RPMI8226 (cell line): Measurements from ENCODE around the gene ZNF70.

ENCODE experiments used
- DNase-seq: peaks from one replicate; pipeline ENCODE4 v3.0.0-alpha.2; 2015

ZNF70 gene

GRCh38 chr22:23715806-23716375 is 35.0 kb downstream of the ZNF70 start:
- no peak for DNase-seq

DNA sequence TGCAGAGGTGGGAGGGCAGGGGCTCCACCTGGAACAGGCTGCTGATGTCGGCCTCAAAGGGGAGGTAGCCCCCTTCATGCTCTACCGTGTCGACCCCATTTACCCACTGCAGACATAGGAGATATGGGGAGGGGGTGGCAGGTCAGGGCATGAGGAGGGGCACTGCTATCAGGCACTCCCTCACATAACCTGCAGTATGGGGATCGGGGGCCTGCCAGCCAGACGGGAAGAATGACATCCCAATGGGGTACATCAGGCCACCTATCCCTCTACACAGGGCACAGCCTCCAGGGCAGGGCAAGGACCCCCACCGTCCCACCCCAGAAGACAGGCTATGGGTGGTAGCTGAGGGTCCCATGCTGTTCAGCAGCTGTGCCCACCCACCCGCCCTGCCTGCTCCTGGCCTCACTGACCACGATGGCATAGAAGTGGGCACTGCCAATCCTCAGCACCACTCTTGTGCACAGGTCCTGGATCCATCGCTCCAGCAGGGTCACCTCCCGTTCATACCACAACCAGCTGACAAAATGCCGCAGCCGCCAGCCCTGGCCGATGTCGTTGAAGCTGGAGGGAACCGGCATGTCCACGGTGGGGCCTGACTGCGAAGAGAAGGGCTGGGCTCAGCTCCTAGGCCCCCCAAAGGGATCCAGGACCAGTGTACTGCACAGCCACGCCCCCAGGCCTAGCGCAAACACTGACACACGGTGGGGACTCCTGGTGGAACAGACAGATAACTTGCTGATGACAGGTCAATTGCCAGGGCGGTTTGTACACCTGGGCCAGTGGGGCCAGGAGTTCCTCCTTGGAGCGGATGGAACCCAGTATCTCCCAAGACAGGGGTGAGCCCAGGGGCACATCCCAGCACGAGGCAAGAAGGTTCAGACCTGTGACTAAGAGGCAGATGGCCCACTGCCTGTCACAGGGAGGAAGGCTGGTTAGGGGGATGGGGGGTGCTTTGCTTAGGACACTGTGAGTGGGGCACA is 36.0 kb downstream of the ZNF70 start:
- DNase-seq = no peak

- no peak for DNase-seq
Observed at GRCh38 chr22:23713696-23714595, 37.0 kb downstream of the ZNF70 start.

DNA sequence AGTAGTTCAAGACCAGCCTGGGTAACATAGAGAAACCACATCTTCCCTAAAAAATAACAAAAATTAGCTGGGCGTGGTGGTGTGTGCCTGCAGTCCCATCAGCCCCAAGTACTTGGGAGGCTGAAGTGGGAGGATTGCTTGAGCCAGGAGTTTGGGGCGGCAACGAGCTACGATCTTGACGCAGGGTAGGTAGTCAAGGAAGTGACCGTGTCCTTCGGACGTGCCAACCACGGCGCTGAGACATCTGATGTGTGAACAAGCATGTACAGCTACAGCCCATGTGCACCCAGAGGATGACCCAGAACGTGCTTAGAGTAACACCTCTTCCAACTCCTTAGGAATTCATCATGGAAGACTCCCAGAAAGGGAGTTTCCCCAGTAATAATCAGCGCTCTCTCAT is 38.7 kb downstream of the ZNF70 start:
- DNase-seq = no peak

DNA sequence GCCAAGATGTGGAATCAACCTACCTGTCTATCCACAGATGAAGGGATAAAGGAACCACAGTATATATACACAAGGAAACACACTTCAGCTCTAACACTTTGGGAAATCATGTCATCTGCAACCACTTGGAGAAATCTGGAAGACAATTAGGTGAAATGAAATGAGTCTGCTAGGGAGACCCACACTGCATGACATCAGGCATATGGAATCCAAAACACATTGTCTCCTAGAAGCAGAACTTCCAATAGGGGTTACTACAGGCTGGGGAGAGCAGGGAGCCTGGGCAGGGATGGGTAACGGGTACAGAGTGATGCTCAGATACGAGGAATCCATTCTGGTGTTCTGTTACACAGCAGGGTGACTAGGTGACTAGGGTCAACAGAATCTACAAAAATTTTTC is 41.8 kb downstream of the ZNF70 start:
- no peak for DNase-seq

DNA sequence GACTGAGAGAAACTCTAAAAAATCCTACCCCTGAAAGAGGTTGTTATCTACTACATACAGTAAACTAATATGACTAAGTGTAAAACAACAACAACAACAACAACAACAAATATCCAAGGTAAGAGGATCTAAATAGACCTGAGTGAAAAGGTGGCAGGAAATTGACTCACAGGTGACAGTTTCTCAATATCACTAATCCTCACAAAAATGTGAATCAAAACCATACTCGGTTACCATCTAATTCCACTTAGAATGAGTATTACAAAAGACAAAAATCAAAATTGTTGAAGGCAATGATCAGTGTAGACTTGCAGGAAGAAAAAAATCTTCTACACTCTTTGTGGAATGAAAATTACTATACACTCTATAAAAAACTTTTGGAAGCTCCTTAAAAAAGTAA is 42.6 kb downstream of the ZNF70 start:
- DNase-seq = no peak

DNA sequence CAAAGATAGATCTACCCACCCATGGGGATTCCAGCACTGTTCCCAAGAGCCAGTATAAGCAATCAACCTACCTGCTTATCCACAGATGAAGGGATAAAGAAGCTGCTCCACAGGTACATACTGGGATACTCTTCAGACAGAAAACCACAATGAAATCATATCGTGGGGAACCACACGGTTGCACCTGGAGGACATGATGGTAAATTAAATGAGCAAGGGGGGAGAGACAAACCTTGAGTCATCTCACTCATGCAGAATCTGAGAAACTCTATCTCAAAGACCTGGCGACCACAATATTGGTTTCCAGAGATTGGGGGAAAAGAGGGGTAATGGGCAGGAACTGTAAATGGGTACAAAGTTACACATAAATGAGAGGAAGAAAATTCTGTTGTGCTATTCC is 45.6 kb downstream of the ZNF70 start:
- no peak for DNase-seq

GRCh38 chr22:23704829-23705228 is 46.1 kb downstream of the ZNF70 start:
- DNase-seq = no peak

DNA sequence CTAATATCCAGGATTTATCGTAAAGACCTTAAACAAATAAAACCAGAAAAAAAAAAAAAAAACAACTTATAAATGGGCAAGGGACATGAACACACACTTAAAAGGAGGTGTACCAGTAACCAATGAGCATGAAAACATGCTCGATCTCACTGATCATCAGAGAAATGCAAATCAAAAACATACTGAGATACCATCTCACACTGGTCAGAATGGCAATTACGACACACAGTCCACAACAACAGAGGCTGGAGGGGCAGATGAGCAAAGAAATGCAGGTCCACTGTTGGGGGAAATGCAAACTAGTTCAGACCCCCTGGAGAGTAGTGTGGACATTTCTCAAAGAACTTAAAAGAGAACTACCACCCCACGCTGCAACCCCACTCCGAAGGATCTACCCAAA is 46.9 kb downstream of the ZNF70 start:
- DNase-seq = no peak

DNA sequence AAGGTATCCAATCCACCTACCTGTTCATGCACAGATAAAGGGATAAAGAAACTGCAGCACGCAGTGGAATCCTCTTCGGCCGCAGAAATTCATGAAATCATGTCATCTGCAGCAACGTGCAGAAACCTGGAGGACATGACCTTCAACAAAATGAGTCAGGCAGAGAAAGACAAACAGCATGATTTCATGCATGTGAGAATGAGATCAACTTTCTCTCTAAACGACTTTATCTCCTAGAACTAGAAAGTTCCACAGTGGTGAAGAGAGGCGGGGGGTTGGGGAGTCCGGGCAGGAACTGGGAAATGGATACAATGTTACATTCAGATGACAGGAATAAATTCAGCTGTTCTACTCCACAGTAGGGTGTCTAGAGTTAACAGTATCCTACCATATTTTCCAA is 50.2 kb downstream of the ZNF70 start:
- no peak for DNase-seq

DNA sequence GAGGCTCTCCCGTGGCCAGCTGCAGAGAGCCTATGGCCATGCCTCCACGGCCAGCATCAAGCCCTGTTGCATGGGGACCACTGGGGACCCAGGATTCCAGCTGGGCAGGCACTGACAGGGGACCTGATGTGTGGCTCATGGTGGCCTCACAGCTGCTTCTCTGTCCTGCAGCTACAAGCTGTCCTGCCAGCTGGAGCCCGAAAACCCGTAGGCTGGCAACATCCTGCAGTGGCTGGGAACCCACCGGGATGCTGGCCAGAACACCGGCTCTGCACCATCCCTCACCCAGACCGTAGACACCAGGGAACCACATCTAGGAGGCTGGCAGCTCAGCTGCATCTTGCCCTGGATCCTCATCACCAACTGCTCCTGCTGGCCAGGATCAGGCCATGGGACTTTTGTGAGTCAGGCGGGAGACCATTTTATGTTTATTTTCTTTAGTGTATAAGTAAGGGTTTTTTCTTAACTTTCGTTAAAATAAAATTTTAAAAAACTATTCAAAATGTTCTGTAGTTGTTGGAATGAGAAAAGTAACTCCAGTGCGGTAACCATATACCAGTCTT is 52.2 kb downstream of the ZNF70 start:
- DNase-seq = no peak

DNA sequence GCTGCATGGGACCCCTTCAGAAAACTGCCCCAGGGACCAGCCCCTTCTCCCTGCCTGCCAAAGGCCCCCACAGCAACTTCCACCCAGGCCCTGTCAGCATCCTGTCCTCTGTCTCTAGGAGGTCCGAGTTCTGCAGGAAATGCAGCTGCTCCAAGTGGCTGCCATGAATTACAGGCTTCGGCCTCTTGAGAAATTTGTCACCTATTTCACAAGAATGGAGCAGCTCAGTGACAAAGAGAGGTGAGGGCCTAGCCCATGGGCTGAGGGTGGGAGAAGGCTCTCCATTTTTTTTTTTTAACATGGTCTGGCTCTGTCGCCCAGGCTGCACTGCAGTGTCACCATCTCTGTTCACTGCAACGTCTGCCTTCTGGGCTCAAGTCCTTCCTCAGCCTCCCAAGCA is 52.8 kb downstream of the ZNF70 start:
- DNase-seq = no peak

GRCh38 chr22:23697031-23697970 is 53.6 kb downstream of the ZNF70 start:
- DNase-seq = no peak

GRCh38 chr22:23696326-23696851 is 54.5 kb downstream of the ZNF70 start:
- no peak for DNase-seq

DNA sequence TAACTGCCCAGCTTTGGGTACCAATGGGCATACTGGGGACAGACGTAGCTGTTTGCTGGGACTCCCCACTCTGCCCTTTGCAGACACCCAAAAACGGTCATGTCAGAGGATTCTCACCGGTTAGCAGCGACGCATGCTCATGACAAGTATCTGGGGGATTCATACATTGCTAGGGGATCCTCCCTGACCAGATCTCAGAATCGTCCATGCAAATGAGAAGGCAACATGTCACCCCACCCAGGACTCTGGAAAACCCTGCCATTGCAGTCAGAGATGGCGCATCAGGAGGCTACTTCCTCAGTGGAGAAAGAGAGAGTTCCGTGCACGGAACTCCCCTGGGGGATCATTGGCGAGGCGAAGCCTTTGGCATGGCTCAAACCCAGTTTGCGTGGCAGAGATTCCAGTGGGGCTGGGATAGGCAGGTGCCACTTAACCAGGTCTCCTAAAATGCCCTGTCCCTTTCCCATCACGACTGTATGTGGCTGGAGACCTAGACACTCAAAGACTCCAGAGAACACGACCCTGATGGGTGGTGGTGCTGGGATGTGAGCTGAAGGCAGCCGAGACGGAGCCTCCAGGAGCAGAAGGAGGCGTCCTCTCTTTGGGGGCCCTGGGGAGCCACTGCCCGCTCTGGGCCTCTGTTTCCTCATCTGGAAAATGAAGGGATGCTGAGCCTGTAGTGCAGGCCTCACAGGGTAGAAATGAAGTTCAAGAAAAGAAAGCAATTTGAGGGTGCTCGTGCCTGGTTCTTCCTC is 55.2 kb downstream of the ZNF70 start:
- no peak for DNase-seq

- no peak for DNase-seq
Observed at GRCh38 chr22:23695141-23695540, 55.8 kb downstream of the ZNF70 start.

- no peak for DNase-seq
Observed at GRCh38 chr22:23693979-23694680, 56.8 kb downstream of the ZNF70 start.

GRCh38 chr22:23692598-23693291 is 58.2 kb downstream of the ZNF70 start:
- DNase-seq = no peak

GRCh38 chr22:23691748-23692423 is 59.0 kb downstream of the ZNF70 start:
- no peak for DNase-seq
